RWPE1 (cell line): Measurements from ENCODE around the gene UBE4A.

Experiments
- CTCF ChIA-PET: fragments of 350-600 bp; sonication (Branson Sonifier 250); formaldehyde crosslinking; extraction: SDS; loops from one replicate; lab custom pipeline; 2021; lab: Yijun Ruan, JAX
- POLR2A ChIA-PET: fragments of 400-600 bp; formaldehyde crosslinking; extraction: SDS; loops from one replicate; lab custom pipeline; 2020; ENCODE audit warnings: antibody characterized with exemption; ENCODE audit not compliant: low non-redundant PET; lab: Yijun Ruan, JAX
- DNase-seq: peaks from one replicate; pipeline ENCODE4 v3.0.0; 2012; ENCODE audit warnings: low spot score
- H3K27ac ChIP-seq: fragments of 450-650 bp; 2 replicates; pipeline ENCODE4 v1.5.1; 2017
- CTCF ChIP-seq: fragments of 450-650 bp; conservative IDR thresholded peaks from 2 replicates; pipeline ENCODE4 v1.5.1; 2017; ENCODE audit warnings: low read depth, mild to moderate bottlenecking

The UBE4A gene

DNA sequence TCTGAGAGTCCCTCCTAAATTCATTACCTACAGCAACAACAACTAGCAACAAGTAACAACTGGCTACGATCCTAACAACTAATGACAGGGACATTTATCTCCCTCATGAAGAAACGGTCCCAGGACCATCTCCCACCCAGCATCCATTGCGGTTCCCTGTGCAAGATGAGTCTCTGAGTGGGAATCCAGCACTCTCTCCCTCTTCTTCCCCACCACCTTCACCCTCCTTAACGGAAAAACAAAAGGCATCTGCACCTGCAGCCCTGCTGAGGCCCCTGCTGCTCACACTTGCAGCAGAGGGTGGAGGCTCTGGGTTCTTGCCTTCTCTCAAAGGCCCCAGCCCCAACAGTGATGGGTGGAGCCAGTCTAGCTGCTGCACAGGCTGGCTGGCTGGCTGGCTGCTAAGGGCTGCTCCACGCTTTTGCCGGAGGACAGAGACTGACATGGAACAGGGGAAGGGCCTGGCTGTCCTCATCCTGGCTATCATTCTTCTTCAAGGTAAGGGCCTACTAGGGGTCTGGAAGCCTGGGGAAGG lies 15.4 kb upstream of the UBE4A start, which contains the start of gene CD3G:
Gene CD3G, plus strand, starts transcription at position 364 of the 535 bp plus-strand sequence. Its CDS starts 80 bp downstream, at position 444.
- no peak within 1 kb of the TSS for H3K27ac ChIP-seq
- CTCF ChIA-PET, result no interaction called here
- POLR2A ChIA-PET, result no interaction called here
- DNase-seq, result no peak
- TF ChIP-seq CTCF, result no peak

- ChIA-PET CTCF (no interaction called here), POLR2A (no interaction called here)
- no peak for TF ChIP-seq CTCF
- no peak overlapping the region for H3K27ac ChIP-seq
- no peak for DNase-seq
Measured at GRCh38 chr11:118349475-118349874, 9.9 kb upstream of the UBE4A start.

GRCh38 chr11:118353084-118353710 lies 6.2 kb upstream of the UBE4A start:
- POLR2A ChIA-PET, result no interaction called here
- no peak overlapping the region for H3K27ac ChIP-seq
- TF ChIP-seq CTCF, result peak; percentile 61
- CTCF ChIA-PET, result interaction anchor here (0.6 to 1.0 kb wide), 6 partner anchors 16 to 219 kb away, joined by 3 to 5 read pairs (median 3); no protein-coding TSS in a partner anchor
- peak; percentile 5 for DNase-seq

DNA sequence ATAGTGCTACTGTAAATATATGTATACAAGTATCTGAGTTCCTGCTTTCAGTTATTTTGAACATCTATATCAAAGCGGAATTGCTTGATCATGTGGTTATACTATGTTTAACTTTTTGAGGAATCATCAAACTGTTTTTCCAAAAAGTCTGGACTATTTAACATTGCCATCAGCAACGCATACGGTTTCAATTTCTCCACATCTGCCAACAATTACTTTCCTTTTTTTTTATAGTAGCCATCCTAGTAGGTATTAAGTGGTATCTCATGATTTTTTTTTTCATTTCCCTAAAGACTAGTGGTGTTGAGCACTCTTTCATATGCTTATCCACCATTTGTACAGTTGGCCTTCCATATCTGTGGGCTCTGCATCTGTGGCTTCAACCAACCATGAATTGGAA lies 1.3 kb upstream of the UBE4A start:
- no peak for DNase-seq
- ChIA-PET CTCF (interaction anchor here (1.0 kb wide), 1 partner anchor 63 kb away, joined by 3 read pairs; no protein-coding TSS in a partner anchor), POLR2A (no interaction called here)
- no peak overlapping the region for H3K27ac ChIP-seq
- TF ChIP-seq CTCF, result no peak

DNA sequence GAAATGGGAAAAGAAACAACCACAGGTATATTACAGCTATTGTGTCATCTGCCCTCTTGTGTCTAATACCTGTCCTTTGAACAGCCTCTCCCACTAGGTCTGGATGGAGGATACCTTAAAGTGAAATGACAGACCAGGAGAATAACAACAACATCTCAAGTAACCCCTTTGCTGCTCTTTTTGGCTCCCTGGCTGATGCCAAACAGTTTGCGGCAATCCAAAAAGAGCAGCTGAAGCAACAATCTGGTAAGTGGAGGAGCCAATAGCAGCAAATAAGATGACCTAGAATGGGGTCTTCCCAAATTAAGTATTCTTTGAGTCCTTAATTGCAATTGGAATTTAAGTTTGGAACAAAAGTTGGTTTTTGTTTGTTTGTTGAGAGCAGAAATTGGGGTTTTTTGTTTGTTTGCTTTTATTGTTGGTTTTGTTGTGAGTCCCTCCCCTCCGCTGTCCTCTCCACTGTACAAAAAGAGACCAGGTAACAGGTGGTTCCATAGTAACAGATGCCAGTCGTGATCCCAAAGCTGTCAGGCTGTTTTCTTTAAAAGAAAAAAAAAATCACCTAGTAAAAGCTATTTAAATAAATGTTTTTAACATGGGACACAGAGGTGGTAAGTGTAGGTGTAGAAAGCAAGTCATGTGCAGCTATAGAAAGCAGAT lies 5.7 kb downstream of the UBE4A start:
- no peak for TF ChIP-seq CTCF
- no peak overlapping the region for H3K27ac ChIP-seq
- CTCF ChIA-PET, result interaction anchor here (0.6 to 0.9 kb wide), 2 partner anchors 70 to 580 kb away, joined by 3 read pairs; no protein-coding TSS in a partner anchor
- POLR2A ChIA-PET, result no interaction called here
- DNase-seq, result no peak

GRCh38 chr11:118366287-118366686 lies 6.9 kb downstream of the UBE4A start:
- CTCF ChIA-PET, result interaction anchor here (0.7 kb wide), 1 partner anchor 7 kb away, joined by 3 read pairs; no protein-coding TSS in a partner anchor
- H3K27ac ChIP-seq, result no peak overlapping the region
- TF ChIP-seq CTCF, result no peak
- POLR2A ChIA-PET, result no interaction called here
- no peak for DNase-seq
